Measurements from ENCODE around the gene GNA15.
"Not testable (repeated sequence)": the region's sequence is repeated elsewhere in the genome, so short reads cannot be mapped to it uniquely, and the experiment has no call there.

The GNA15 gene

GRCh38 chr19:3135961-3136683 lies at the start of gene GNA15:
GNA15 (plus strand) TSS chr19:3136033; CDS start chr19:3136451, 418 bp downstream.
- H3K36me3 ChIP-seq (ENCODE audit: insufficient read depth, low read length), result no peaks in the 10 kb centered on the region
- H3K9me3 ChIP-seq (ENCODE audit: control insufficient read depth, insufficient read depth, low read length), result no peaks in the 10 kb centered on the region
- H3K4me1 ChIP-seq (ENCODE audit: insufficient read depth, low read length), result no peaks in the 10 kb centered on the region
- no peak within 1 kb of the TSS for H3K9ac ChIP-seq (ENCODE audit: low read depth, low read length)

GRCh38 chr19:3087769-3088168 lies 48.1 kb upstream of the GNA15 start:
- Histone ChIP-seq H3K36me3 (ENCODE audit: insufficient read depth, low read length) (no peaks in the 10 kb centered on the region), H3K9me3 (ENCODE audit: control insufficient read depth, insufficient read depth, low read length) (no peaks in the 10 kb centered on the region), H3K9ac (ENCODE audit: low read depth, low read length) (no peak overlapping the region), H3K4me1 (ENCODE audit: insufficient read depth, low read length) (no peaks in the 10 kb centered on the region)

- H3K4me1 ChIP-seq (ENCODE audit: insufficient read depth, low read length); H3K36me3 ChIP-seq (ENCODE audit: insufficient read depth, low read length); H3K9ac ChIP-seq (ENCODE audit: low read depth, low read length); H3K9me3 ChIP-seq (ENCODE audit: control insufficient read depth, insufficient read depth, low read length): not testable (repeated sequence)
Measured at GRCh38 chr19:3089299-3089855, 46.5 kb upstream of the GNA15 start.

- no peaks in the 10 kb centered on the region for H3K9me3 ChIP-seq (ENCODE audit: control insufficient read depth, insufficient read depth, low read length)
- no peaks in the 10 kb centered on the region for H3K36me3 ChIP-seq (ENCODE audit: insufficient read depth, low read length)
- peak overlapping the region; percentile 86 for H3K9ac ChIP-seq (ENCODE audit: low read depth, low read length)
- H3K4me1 ChIP-seq (ENCODE audit: insufficient read depth, low read length), result peaks cover 6% of the 10 kb centered on the region; the same call in 1 of the 2 replicates
Measured at GRCh38 chr19:3094601-3095440, 41.0 kb upstream of the GNA15 start.

GRCh38 chr19:3095441-3096191 lies 40.2 kb upstream of the GNA15 start:
- H3K4me1 ChIP-seq (ENCODE audit: insufficient read depth, low read length), result peaks cover 6% of the 10 kb centered on the region; the same call in 1 of the 2 replicates
- H3K9me3 ChIP-seq (ENCODE audit: control insufficient read depth, insufficient read depth, low read length), result no peaks in the 10 kb centered on the region
- no peaks in the 10 kb centered on the region for H3K36me3 ChIP-seq (ENCODE audit: insufficient read depth, low read length)
- peak overlapping the region; percentile 86; the same call in 1 of the 2 replicates for H3K9ac ChIP-seq (ENCODE audit: low read depth, low read length)

GRCh38 chr19:3096267-3096901 lies 39.4 kb upstream of the GNA15 start:
- Histone ChIP-seq H3K9ac (ENCODE audit: low read depth, low read length) (peak overlapping the region; percentile 86), H3K4me1 (ENCODE audit: insufficient read depth, low read length) (peaks cover 6% of the 10 kb centered on the region; the same call in 1 of the 2 replicates), H3K36me3 (ENCODE audit: insufficient read depth, low read length) (no peaks in the 10 kb centered on the region), H3K9me3 (ENCODE audit: control insufficient read depth, insufficient read depth, low read length) (no peaks in the 10 kb centered on the region)

GRCh38 chr19:3096902-3097326 lies 38.9 kb upstream of the GNA15 start:
- H3K9ac ChIP-seq (ENCODE audit: low read depth, low read length), result no peak overlapping the region
- H3K36me3 ChIP-seq (ENCODE audit: insufficient read depth, low read length), result no peaks in the 10 kb centered on the region
- peaks cover 6% of the 10 kb centered on the region; the same call in 1 of the 2 replicates for H3K4me1 ChIP-seq (ENCODE audit: insufficient read depth, low read length)
- no peaks in the 10 kb centered on the region for H3K9me3 ChIP-seq (ENCODE audit: control insufficient read depth, insufficient read depth, low read length)

GRCh38 chr19:3097442-3097871 lies 38.4 kb upstream of the GNA15 start:
- Histone ChIP-seq H3K36me3 (ENCODE audit: insufficient read depth, low read length) (no peaks in the 10 kb centered on the region), H3K9me3 (ENCODE audit: control insufficient read depth, insufficient read depth, low read length) (no peaks in the 10 kb centered on the region), H3K4me1 (ENCODE audit: insufficient read depth, low read length) (peaks cover 6% of the 10 kb centered on the region; the same call in 1 of the 2 replicates), H3K9ac (ENCODE audit: low read depth, low read length) (no peak overlapping the region)

- Histone ChIP-seq H3K9ac (ENCODE audit: low read depth, low read length) (no peak overlapping the region), H3K4me1 (ENCODE audit: insufficient read depth, low read length) (peaks cover 6% of the 10 kb centered on the region; the same call in 1 of the 2 replicates)
Measured at GRCh38 chr19:3098141-3098514, 37.7 kb upstream of the GNA15 start.

GRCh38 chr19:3098515-3099346 lies 37.1 kb upstream of the GNA15 start:
- Histone ChIP-seq H3K9me3 (ENCODE audit: control insufficient read depth, insufficient read depth, low read length) (no peaks in the 10 kb centered on the region), H3K36me3 (ENCODE audit: insufficient read depth, low read length) (no peaks in the 10 kb centered on the region), H3K9ac (ENCODE audit: low read depth, low read length) (no peak overlapping the region), H3K4me1 (ENCODE audit: insufficient read depth, low read length) (peaks cover 6% of the 10 kb centered on the region; the same call in 1 of the 2 replicates)

More at GRCh38 chr19:3098141-3098514, 37.7 kb upstream of the GNA15 start:
- no peaks in the 10 kb centered on the region for H3K36me3 ChIP-seq (ENCODE audit: insufficient read depth, low read length)
- H3K9me3 ChIP-seq (ENCODE audit: control insufficient read depth, insufficient read depth, low read length), result no peaks in the 10 kb centered on the region

- H3K9ac ChIP-seq (ENCODE audit: low read depth, low read length), result no peak overlapping the region
- H3K36me3 ChIP-seq (ENCODE audit: insufficient read depth, low read length), result no peaks in the 10 kb centered on the region
- peaks cover 6% of the 10 kb centered on the region; the same call in 1 of the 2 replicates for H3K4me1 ChIP-seq (ENCODE audit: insufficient read depth, low read length)
- H3K9me3 ChIP-seq (ENCODE audit: control insufficient read depth, insufficient read depth, low read length), result no peaks in the 10 kb centered on the region
Measured at GRCh38 chr19:3099347-3100145, 36.3 kb upstream of the GNA15 start.

- Histone ChIP-seq H3K9me3 (ENCODE audit: control insufficient read depth, insufficient read depth, low read length) (no peaks in the 10 kb centered on the region), H3K9ac (ENCODE audit: low read depth, low read length) (no peak overlapping the region), H3K4me1 (ENCODE audit: insufficient read depth, low read length) (peaks cover 6% of the 10 kb centered on the region; the same call in 1 of the 2 replicates), H3K36me3 (ENCODE audit: insufficient read depth, low read length) (no peaks in the 10 kb centered on the region)
Measured at GRCh38 chr19:3100331-3100730, 35.5 kb upstream of the GNA15 start.

Measured in ES-I3 (cell line).